ENCODE results near the gene UPF2.

DNA sequence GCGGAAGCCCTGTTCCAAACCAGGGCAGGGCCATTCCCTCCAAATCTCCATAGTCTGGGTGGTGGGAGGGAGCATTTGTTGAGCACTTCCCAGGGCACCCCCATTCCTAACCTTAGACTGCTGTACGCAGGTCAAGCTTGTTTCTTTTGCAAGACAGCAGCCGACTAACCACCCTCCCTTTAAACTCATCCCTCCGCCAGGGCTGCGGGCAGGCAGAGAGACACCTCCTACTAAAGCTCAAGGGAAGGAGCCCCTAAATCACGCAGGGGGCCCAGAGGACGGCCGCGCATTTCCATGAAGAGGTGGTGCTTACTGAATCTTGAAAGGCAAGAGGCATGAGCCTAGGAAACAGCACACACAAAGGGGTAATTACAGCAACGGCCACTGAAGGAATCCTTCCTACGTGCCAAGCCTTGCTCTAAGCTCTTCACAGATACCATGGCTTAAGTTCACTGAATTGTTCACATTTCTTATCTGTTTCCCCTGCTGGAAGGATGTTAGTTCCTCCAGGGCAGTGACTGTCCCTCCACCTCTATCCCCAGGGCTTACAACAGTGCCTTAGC, 129.4 kb downstream of the UPF2 start:
- TF ChIP-seq, protein P1, sequence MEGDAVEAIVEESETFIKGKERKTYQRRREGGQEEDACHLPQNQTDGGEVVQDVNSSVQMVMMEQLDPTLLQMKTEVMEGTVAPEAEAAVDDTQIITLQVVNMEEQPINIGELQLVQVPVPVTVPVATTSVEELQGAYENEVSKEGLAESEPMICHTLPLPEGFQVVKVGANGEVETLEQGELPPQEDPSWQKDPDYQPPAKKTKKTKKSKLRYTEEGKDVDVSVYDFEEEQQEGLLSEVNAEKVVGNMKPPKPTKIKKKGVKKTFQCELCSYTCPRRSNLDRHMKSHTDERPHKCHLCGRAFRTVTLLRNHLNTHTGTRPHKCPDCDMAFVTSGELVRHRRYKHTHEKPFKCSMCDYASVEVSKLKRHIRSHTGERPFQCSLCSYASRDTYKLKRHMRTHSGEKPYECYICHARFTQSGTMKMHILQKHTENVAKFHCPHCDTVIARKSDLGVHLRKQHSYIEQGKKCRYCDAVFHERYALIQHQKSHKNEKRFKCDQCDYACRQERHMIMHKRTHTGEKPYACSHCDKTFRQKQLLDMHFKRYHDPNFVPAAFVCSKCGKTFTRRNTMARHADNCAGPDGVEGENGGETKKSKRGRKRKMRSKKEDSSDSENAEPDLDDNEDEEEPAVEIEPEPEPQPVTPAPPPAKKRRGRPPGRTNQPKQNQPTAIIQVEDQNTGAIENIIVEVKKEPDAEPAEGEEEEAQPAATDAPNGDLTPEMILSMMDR (IDR thresholded peaks at IDR 0.05): no peak
- TF ChIP-seq ZFX (IDR thresholded peaks at IDR 0.05; ENCODE audit: borderline replicate concordance): no peak
